ENCODE measurements around the gene LMF1.

DNA sequence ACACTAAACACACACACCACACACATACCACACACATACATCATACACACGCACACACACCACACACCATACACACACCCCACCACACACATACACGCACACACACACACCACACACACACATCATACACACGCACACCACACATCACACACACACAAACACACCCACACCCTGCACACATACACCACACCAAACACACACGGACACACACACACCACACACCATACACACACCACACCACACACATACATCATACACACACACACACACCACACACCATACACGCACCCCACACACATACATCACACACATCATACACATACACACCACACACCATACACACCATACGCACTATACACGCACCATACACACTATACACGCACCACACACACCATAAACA, 7.1 kb upstream of the LMF1 start:
- TF ChIP-seq, protein P1, sequence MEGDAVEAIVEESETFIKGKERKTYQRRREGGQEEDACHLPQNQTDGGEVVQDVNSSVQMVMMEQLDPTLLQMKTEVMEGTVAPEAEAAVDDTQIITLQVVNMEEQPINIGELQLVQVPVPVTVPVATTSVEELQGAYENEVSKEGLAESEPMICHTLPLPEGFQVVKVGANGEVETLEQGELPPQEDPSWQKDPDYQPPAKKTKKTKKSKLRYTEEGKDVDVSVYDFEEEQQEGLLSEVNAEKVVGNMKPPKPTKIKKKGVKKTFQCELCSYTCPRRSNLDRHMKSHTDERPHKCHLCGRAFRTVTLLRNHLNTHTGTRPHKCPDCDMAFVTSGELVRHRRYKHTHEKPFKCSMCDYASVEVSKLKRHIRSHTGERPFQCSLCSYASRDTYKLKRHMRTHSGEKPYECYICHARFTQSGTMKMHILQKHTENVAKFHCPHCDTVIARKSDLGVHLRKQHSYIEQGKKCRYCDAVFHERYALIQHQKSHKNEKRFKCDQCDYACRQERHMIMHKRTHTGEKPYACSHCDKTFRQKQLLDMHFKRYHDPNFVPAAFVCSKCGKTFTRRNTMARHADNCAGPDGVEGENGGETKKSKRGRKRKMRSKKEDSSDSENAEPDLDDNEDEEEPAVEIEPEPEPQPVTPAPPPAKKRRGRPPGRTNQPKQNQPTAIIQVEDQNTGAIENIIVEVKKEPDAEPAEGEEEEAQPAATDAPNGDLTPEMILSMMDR (IDR thresholded peaks at IDR 0.05) = no peak
- no peak for TF ChIP-seq ZFX (IDR thresholded peaks at IDR 0.05; ENCODE audit: borderline replicate concordance)
